ENCODE data around the gene DCAF15.

- TF ChIP-seq FOXM1 (IDR thresholded peaks at IDR 0.05; ENCODE audit: low read depth) (no peak), MAX (IDR thresholded peaks at IDR 0.05; ENCODE audit: low read depth) (no peak), CTCF (IDR thresholded peaks at IDR 0.05) (no peak), JUND (IDR thresholded peaks at IDR 0.05) (no peak), USF1 (IDR thresholded peaks at IDR 0.05; ENCODE audit: borderline replicate concordance, low read depth) (no peak), SMC3 (IDR thresholded peaks at IDR 0.05; ENCODE audit: low read depth, low read length) (no peak), REST (IDR thresholded peaks at IDR 0.05; ENCODE audit: low read depth, low read length) (no peak), GABPA (IDR thresholded peaks at IDR 0.05; ENCODE audit: low read depth) (no peak), YY1 (IDR thresholded peaks at IDR 0.05; ENCODE audit: low read depth) (no peak)
Measured at GRCh38 chr19:13959141-13959961, 7.0 kb downstream of the DCAF15 start.

All from SK-N-SH (cell line).